Keratinocyte (primary cell): Measurements from ENCODE around the gene FLAD1. TPM values are rescaled to one million over a fixed set of nuclear protein-coding genes. Genes with fewer than 3 reads are reported as not detected.

Source experiments
- DNase-seq: peaks from one replicate; pipeline ENCODE4 v3.0.0-alpha.2; 2011; ENCODE audit warnings: low read depth, missing footprints, low spot score
- FAIRE-seq: peaks from 2 replicates; lab custom pipeline; 2011; peaks lifted over from hg19 to GRCh38; lab: Jason Lieb, UNC
- H2AFZ ChIP-seq: 2 replicates; pipeline ENCODE4 v1.6.0; 2012; ENCODE audit warnings: low read length, control low read depth, inconsistent platforms; ENCODE audit not compliant: control insufficient read depth
- H3K27ac ChIP-seq: 2 replicates; pipeline ENCODE4 v1.5.1; 2011; ENCODE audit warnings: low read length; ENCODE audit not compliant: control insufficient read depth, insufficient read depth
- H3K27me3 ChIP-seq: 3 replicates; pipeline ENCODE4 v1.6.0; 2011; ENCODE audit warnings: low read length; ENCODE audit not compliant: control insufficient read depth, insufficient read depth; ENCODE audit errors: extremely low read depth
- H3K36me3 ChIP-seq, 2 experiments: 2 replicates in 1 of 2; 3 replicates in 1 of 2; pipeline ENCODE4 v1.5.1; 2011; ENCODE audit warnings: low read length in 2 of 2, mild to moderate bottlenecking in 1 of 2; ENCODE audit not compliant: control insufficient read depth in 2 of 2, insufficient read depth in 2 of 2; ENCODE audit errors: extremely low read depth in 1 of 2
- H3K4me1 ChIP-seq: 3 replicates; pipeline ENCODE4 v1.5.1; 2011; ENCODE audit warnings: low read length; ENCODE audit not compliant: control insufficient read depth, insufficient read depth; ENCODE audit errors: extremely low read depth
- H3K4me2 ChIP-seq: 3 replicates; pipeline ENCODE4 v1.6.0; 2011; ENCODE audit warnings: low read depth, low read length; ENCODE audit not compliant: control insufficient read depth, insufficient read depth; ENCODE audit errors: extremely low read depth
- H3K4me3 ChIP-seq, 3 experiments: fragments of 200-600 bp in 1 of 3; sonication (generic) in 1 of 3; 2 replicates in 2 of 3; 3 replicates in 1 of 3; pipeline ENCODE4 v1.5.1; 2011 to 2016; ENCODE audit warnings: low read length in 3 of 3, mild to moderate bottlenecking in 3 of 3, control low read depth in 2 of 3, inconsistent platforms in 1 of 3, low read depth in 1 of 3, mixed read lengths in 1 of 3, mixed run types in 1 of 3, moderate library complexity in 1 of 3; ENCODE audit not compliant: control insufficient read depth in 2 of 3, insufficient read depth in 2 of 3; ENCODE audit errors: extremely low read depth in 1 of 3
- H3K79me2 ChIP-seq: 2 replicates; pipeline ENCODE4 v1.6.0; 2012; ENCODE audit warnings: low read length; ENCODE audit not compliant: control insufficient read depth, insufficient read depth
- H3K9ac ChIP-seq: 3 replicates; pipeline ENCODE4 v1.6.0; 2011; ENCODE audit warnings: low read length; ENCODE audit not compliant: control insufficient read depth, insufficient read depth; ENCODE audit errors: extremely low read depth
- H3K9me1 ChIP-seq: 3 replicates; pipeline ENCODE4 v1.6.0; 2011; ENCODE audit warnings: low read length; ENCODE audit not compliant: control insufficient read depth, insufficient read depth; ENCODE audit errors: extremely low read depth
- H3K9me3 ChIP-seq: 2 replicates; pipeline ENCODE4 v1.5.1; 2012; ENCODE audit warnings: low read depth, low read length; ENCODE audit not compliant: control insufficient read depth
- H4K20me1 ChIP-seq: 3 replicates; pipeline ENCODE4 v1.6.0; 2011; ENCODE audit warnings: low read length; ENCODE audit not compliant: control insufficient read depth, insufficient read depth; ENCODE audit errors: extremely low read depth
- CTCF ChIP-seq, 3 experiments: IDR thresholded peaks in 1 of 3; conservative IDR thresholded peaks in 1 of 3; optimal IDR thresholded peaks in 1 of 3; 2 replicates in 2 of 3; 3 replicates in 1 of 3; pipeline versions ENCODE3 to v1.5.1; 2011; ENCODE audit warnings: low read length in 3 of 3, mild to moderate bottlenecking in 3 of 3, moderate library complexity in 2 of 3, control low read depth in 1 of 3, inconsistent platforms in 1 of 3; ENCODE audit not compliant: insufficient read depth in 2 of 3; ENCODE audit errors: extremely low read depth in 1 of 3
- EZH2 ChIP-seq: IDR thresholded peaks from one replicate; pipeline ENCODE4 v1.6.1; 2012; ENCODE audit warnings: inconsistent platforms, mild to moderate bottlenecking, low read length, moderate library complexity
- dilution Hi-C: fragments of 300-500 bp; cut with MboI; formaldehyde crosslinking; loops from one replicate; pipeline ENCODE4 v1.7.0; 2020; ENCODE audit warnings: low sequenced_read_pairs; ENCODE audit not compliant: extremely low pct_ligation_motif_present
- polyA plus RNA-seq, 5 experiments: library from polyadenylated mRNA; depleted of rRNA in 3 of 5; stranded (reverse) in 3 of 5; stranded (forward) in 1 of 5; unstranded in 1 of 5; fragments of >200 nt; gene quantifications; 1 replicate in 1 of 5; 2 replicates in 3 of 5; 3 replicates in 1 of 5; pipeline versions ENCODE4 v1.2.1 to v1.2.3, GENCODE V29; 2011 to 2012; ENCODE audit warnings: missing spikeins in 2 of 5, low read depth in 1 of 5, low replicate concordance in 1 of 5

Gene FLAD1
- polyA plus RNA-seq, 1 donor (not counting 4 experiments of a cell fraction or from before 2014, with no cell fraction given) = 51.4 TPM

GRCh38 chr1:154963643-154964042 is 19.5 kb upstream of the FLAD1 start:
- Histone ChIP-seq H3K27me3 (no peaks in the 10 kb centered on the region), H3K4me3 (no peak overlapping the region), H3K36me3 (peaks cover 35 to 55% of the 10 kb centered on the region in 2 experiments), H3K4me1 (peaks cover 31% of the 10 kb centered on the region), H4K20me1 (no peaks in the 10 kb centered on the region), H3K4me2 (no peak overlapping the region), H3K9me1 (no peaks in the 10 kb centered on the region), H3K9ac (no peak overlapping the region), H2AFZ (no peak overlapping the region), H3K79me2 (peaks cover 50% of the 10 kb centered on the region), H3K27ac (no peak overlapping the region), H3K9me3 (no peaks in the 10 kb centered on the region)
- dilution Hi-C loops = no loop called here
- TF ChIP-seq EZH2 = no peak
- no peak for TF ChIP-seq CTCF (optimal IDR thresholded peaks at IDR 0.05 in 1 of 3, IDR thresholded peaks at IDR 0.05 in 1 of 3, conservative IDR thresholded peaks at IDR 0.05 in 1 of 3; ENCODE audit: extremely low read depth in 1 of 3, insufficient read depth in 2 of 3, low read length in 3 of 3)
- FAIRE-seq (no peak), DNase-seq (no peak)

- no peak overlapping the region for H3K27ac ChIP-seq
- no peaks in the 10 kb centered on the region for H3K9me3 ChIP-seq
- peaks cover 55% of the 10 kb centered on the region for H3K79me2 ChIP-seq
- dilution Hi-C loops = no loop called here
- peaks cover 35 to 56% of the 10 kb centered on the region in 2 experiments for H3K36me3 ChIP-seq
- no peak overlapping the region for H3K4me3 ChIP-seq
- H2AFZ ChIP-seq = no peak overlapping the region
- H3K9me1 ChIP-seq = no peaks in the 10 kb centered on the region
- H3K9ac ChIP-seq = no peak overlapping the region
- FAIRE-seq (no peak), DNase-seq (no peak)
- no peaks in the 10 kb centered on the region for H3K27me3 ChIP-seq
- peaks cover 38% of the 10 kb centered on the region for H3K4me1 ChIP-seq
- TF ChIP-seq CTCF (optimal IDR thresholded peaks at IDR 0.05 in 1 of 3, IDR thresholded peaks at IDR 0.05 in 1 of 3, conservative IDR thresholded peaks at IDR 0.05 in 1 of 3; ENCODE audit: extremely low read depth in 1 of 3, insufficient read depth in 2 of 3, low read length in 3 of 3) (no peak), EZH2 (no peak)
- H4K20me1 ChIP-seq = no peaks in the 10 kb centered on the region
- no peak overlapping the region for H3K4me2 ChIP-seq
These were observed 18.8 kb upstream of the FLAD1 start for GRCh38 chr1:154964359-154964758.
